ENCODE measurements around the gene PJA1. TPM values are rescaled to one million over a fixed set of nuclear protein-coding genes. Genes with fewer than 3 reads are reported as not detected.
A peak's percentile ranks its signal among the peaks of the same experiment; 100 is the strongest.

The PJA1 gene
- total RNA-seq, 4 donors from 2014 or later, result 2.5 to 9.6 (median 7.6) TPM

GRCh38 chrX:69128588-69128987 is 36.7 kb downstream of the PJA1 start:
- TF ChIP-seq CTCF (IDR thresholded peaks at IDR 0.05 in 4 of 5, conservative IDR thresholded peaks at IDR 0.05 in 1 of 5) (no peak), POLR2A (IDR thresholded peaks at IDR 0.05) (no peak)
- Histone ChIP-seq H3K4me3 (peak overlapping the region; percentile 5 to 26 (median 18)), H3K27me3 (peaks cover 0 to 5% (median 0%) of the 10 kb centered on the region in 3 donors), H3K27ac (no peak overlapping the region), H3K4me1 (no peaks in the 10 kb centered on the region), H3K9me3 (no peaks in the 10 kb centered on the region), H3K36me3 (no peaks in the 10 kb centered on the region)
- intact Hi-C loops (cut with DNase I; ENCODE audit: low total_unique reads) (no loop called here), in situ Hi-C loops (cut with MboI; ENCODE audit: low sequenced_read_pairs in 4 of 4) (no loop called here)
- no peak for DNase-seq
- ATAC-seq, result no peak

- Histone ChIP-seq H3K36me3 (no peaks in the 10 kb centered on the region), H3K4me1 (no peaks in the 10 kb centered on the region), H3K27me3 (peaks cover 0 to 5% (median 0%) of the 10 kb centered on the region in 3 donors), H3K9me3 (no peaks in the 10 kb centered on the region), H3K27ac (no peak overlapping the region), H3K4me3 (no peak overlapping the region)
- in situ Hi-C loops (cut with MboI; ENCODE audit: low sequenced_read_pairs in 4 of 4) (no loop called here), intact Hi-C loops (cut with DNase I; ENCODE audit: low total_unique reads) (no loop called here)
- ATAC-seq (no peak), DNase-seq (no peak)
- TF ChIP-seq CTCF (IDR thresholded peaks at IDR 0.05 in 4 of 5, conservative IDR thresholded peaks at IDR 0.05 in 1 of 5), result no peak
- TF ChIP-seq POLR2A (IDR thresholded peaks at IDR 0.05), result no peak
These were observed 37.8 kb downstream of the PJA1 start for GRCh38 chrX:69127466-69127865.

- Histone ChIP-seq H3K9me3 (no peaks in the 10 kb centered on the region), H3K27ac (no peak overlapping the region), H3K36me3 (no peaks in the 10 kb centered on the region), H3K4me1 (no peaks in the 10 kb centered on the region), H3K4me3 (no peak overlapping the region), H3K27me3 (peaks cover 0 to 2% (median 0%) of the 10 kb centered on the region in 3 donors)
- TF ChIP-seq CTCF (IDR thresholded peaks at IDR 0.05 in 4 of 5, conservative IDR thresholded peaks at IDR 0.05 in 1 of 5) (no peak), POLR2A (IDR thresholded peaks at IDR 0.05) (no peak)
- in situ Hi-C loops (cut with MboI; ENCODE audit: low sequenced_read_pairs in 4 of 4) (no loop called here), intact Hi-C loops (cut with DNase I; ENCODE audit: low total_unique reads) (no loop called here)
- DNase-seq (peak in 1 of 2 donors; percentile 6), ATAC-seq (peak; percentile 27 to 60)
These were observed 38.6 kb downstream of the PJA1 start for GRCh38 chrX:69126642-69127041.

GRCh38 chrX:69125094-69125493 is 40.2 kb downstream of the PJA1 start:
- Histone ChIP-seq H3K27ac (no peak overlapping the region), H3K4me3 (no peak overlapping the region), H3K9me3 (no peaks in the 10 kb centered on the region), H3K36me3 (no peaks in the 10 kb centered on the region), H3K27me3 (peaks cover 0 to 2% (median 0%) of the 10 kb centered on the region in 3 donors), H3K4me1 (no peaks in the 10 kb centered on the region)
- DNase-seq (no peak), ATAC-seq (no peak)
- in situ Hi-C loops (cut with MboI; ENCODE audit: low sequenced_read_pairs in 4 of 4), result no loop called here
- intact Hi-C loops (cut with DNase I; ENCODE audit: low total_unique reads), result no loop called here
- TF ChIP-seq POLR2A (IDR thresholded peaks at IDR 0.05), result no peak
- TF ChIP-seq CTCF (IDR thresholded peaks at IDR 0.05 in 4 of 5, conservative IDR thresholded peaks at IDR 0.05 in 1 of 5), result no peak

- no peak for DNase-seq
- intact Hi-C loops (cut with DNase I; ENCODE audit: low total_unique reads) (no loop called here), in situ Hi-C loops (cut with MboI; ENCODE audit: low sequenced_read_pairs in 4 of 4) (no loop called here)
- ATAC-seq, result no peak
- no peak overlapping the region for H3K27ac ChIP-seq
- H3K4me1 ChIP-seq, result no peaks in the 10 kb centered on the region
- no peaks in the 10 kb centered on the region for H3K9me3 ChIP-seq
- TF ChIP-seq CTCF (IDR thresholded peaks at IDR 0.05 in 4 of 5, conservative IDR thresholded peaks at IDR 0.05 in 1 of 5), result no peak
- no peak for TF ChIP-seq POLR2A (IDR thresholded peaks at IDR 0.05)
- no peaks in the 10 kb centered on the region for H3K36me3 ChIP-seq
- peaks cover 0 to 2% (median 0%) of the 10 kb centered on the region in 3 donors for H3K27me3 ChIP-seq
- H3K4me3 ChIP-seq, result no peak overlapping the region
These were observed 41.1 kb downstream of the PJA1 start for GRCh38 chrX:69124108-69124507.

All from gastrocnemius medialis (tissue), 4 donors.